Nucleus accumbens (tissue), 56 donors: ENCODE measurements around the gene PDSS1.

Experiments used
- DNase-seq, 56 donors: peaks; one replicate each; lab custom pipeline; 2025; lab: John Stamatoyannopoulos, UW

PDSS1 gene

GRCh38 chr10:26698909-26699308, 1.4 kb downstream of the PDSS1 start:
- no peak for DNase-seq

- no peak for DNase-seq
These were observed 2.1 kb downstream of the PDSS1 start for GRCh38 chr10:26699631-26700030.

GRCh38 chr10:26700884-26701630, 3.6 kb downstream of the PDSS1 start:
- DNase-seq = no peak

GRCh38 chr10:26703096-26703495, 5.6 kb downstream of the PDSS1 start:
- DNase-seq = no peak

GRCh38 chr10:26703974-26704373, 6.5 kb downstream of the PDSS1 start:
- no peak for DNase-seq

- DNase-seq = no peak
These were observed 8.7 kb downstream of the PDSS1 start for GRCh38 chr10:26706206-26706605.

GRCh38 chr10:26706936-26707335, 9.4 kb downstream of the PDSS1 start:
- no peak for DNase-seq

GRCh38 chr10:26711324-26711723, 13.8 kb downstream of the PDSS1 start:
- no peak for DNase-seq

GRCh38 chr10:26714415-26715136, 17.1 kb downstream of the PDSS1 start:
- no peak for DNase-seq

- DNase-seq = no peak
These were observed 17.6 kb downstream of the PDSS1 start for GRCh38 chr10:26715137-26715487.

GRCh38 chr10:26717476-26717875, 20.0 kb downstream of the PDSS1 start:
- no peak for DNase-seq

- no peak for DNase-seq
These were observed 24.1 kb downstream of the PDSS1 start for GRCh38 chr10:26721561-26721960.

GRCh38 chr10:26723016-26723415, 25.5 kb downstream of the PDSS1 start:
- DNase-seq = no peak

GRCh38 chr10:26725837-26726727, 28.6 kb downstream of the PDSS1 start:
- DNase-seq = peak in 42 of 56 donors; percentile 5 to 80 (median 31)

GRCh38 chr10:26727005-26727404, 29.5 kb downstream of the PDSS1 start:
- no peak for DNase-seq

GRCh38 chr10:26728957-26729356, 31.5 kb downstream of the PDSS1 start:
- DNase-seq = no peak

- DNase-seq = no peak
These were observed 31.9 kb downstream of the PDSS1 start for GRCh38 chr10:26729395-26729794.

GRCh38 chr10:26730552-26730951, 33.1 kb downstream of the PDSS1 start:
- DNase-seq = no peak

GRCh38 chr10:26733750-26734568, 36.5 kb downstream of the PDSS1 start:
- peak in 36 of 56 donors; percentile 13 to 71 (median 35) for DNase-seq

GRCh38 chr10:26735435-26735834, 37.9 kb downstream of the PDSS1 start:
- DNase-seq = no peak
